Endometrial microvascular endothelial cells (primary cell): ENCODE measurements around the gene PTPRT. TPM values are rescaled to one million over a fixed set of nuclear protein-coding genes. Genes with fewer than 3 reads are reported as not detected.

Source experiments
- in situ Hi-C: cut with HindIII; loops from 2 replicates; pipeline ENCODE4 v1.10.0; 2017; ENCODE audit warnings: low sequenced_read_pairs, low pct_unique_long_range_greater_than_20kb; ENCODE audit errors: inconsistent ontology term
- total RNA-seq: library from RNA; depleted of rRNA; stranded (reverse); fragments of >200 nt; gene quantifications from one replicate; pipeline ENCODE4 v1.2.3, GENCODE V29; 2015; ENCODE audit errors: inconsistent ontology term

The PTPRT gene
- total RNA-seq, 1 donor from 2014 or later = not detected

DNA sequence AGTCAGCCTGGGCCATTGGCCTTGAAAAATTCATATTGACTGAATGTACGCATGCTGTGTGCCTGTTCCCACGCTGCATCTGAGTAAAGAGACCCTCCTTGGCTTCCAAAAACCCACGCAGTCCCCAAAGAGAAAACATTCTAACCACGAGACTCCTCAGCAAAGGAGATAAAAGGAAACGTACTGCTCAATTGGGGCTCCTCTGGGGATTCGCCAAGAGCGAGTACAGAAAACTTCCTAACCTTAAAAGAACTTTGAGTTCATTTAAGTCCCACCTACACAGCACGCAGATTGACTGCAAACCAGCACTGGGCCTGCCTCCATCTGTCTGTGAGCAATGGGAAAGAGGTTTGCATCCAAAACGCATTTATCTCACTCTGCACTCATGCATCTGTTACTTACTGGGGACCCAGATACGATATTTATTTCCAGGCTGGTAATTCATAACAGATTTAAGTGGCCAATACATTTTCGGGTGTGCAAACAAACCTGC lies 1065.7 kb downstream of the PTPRT start:
- in situ Hi-C loops = no loop called here

- in situ Hi-C loops = no loop called here
Observed at GRCh38 chr20:42118409-42119125, 1071.1 kb downstream of the PTPRT start.

DNA sequence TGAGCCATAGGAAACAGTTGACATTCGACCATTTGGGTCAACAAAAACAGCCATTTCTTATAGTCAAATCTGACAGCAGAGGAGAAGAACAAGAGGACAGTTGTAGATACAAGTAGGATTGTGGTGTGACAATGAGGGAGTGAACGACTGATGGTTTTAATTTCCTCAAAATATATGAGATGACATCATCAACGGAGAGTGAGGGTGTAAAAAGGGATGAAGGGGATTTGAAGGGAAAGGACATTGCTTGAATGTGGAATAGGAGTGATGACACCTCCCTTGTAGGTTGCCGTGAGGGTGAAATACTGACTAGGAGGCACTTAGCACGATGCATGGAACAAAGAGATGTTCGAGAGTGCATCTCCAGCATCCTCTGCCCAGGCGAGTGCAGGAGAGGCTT lies 1071.7 kb downstream of the PTPRT start:
- in situ Hi-C loops = no loop called here

DNA sequence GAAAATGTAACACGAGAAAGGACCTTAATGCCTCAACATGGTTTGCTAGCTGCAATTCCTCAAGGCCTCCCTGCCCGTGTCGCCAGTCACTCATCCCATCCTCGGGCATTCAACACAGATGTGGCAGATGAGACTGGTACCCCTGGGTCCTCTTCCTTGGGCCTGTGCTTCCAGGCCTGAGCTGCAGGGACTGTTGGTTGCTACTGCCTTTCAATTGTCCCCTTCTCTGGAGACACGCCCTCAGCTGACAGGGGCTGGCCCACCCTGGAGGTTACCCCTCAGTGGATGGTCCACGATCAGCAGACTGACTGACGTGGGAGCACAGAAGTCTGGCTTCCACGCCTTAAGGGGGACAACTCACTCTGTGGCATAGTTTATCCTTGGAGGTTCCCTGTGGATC lies 1076.5 kb downstream of the PTPRT start:
- in situ Hi-C loops = no loop called here

DNA sequence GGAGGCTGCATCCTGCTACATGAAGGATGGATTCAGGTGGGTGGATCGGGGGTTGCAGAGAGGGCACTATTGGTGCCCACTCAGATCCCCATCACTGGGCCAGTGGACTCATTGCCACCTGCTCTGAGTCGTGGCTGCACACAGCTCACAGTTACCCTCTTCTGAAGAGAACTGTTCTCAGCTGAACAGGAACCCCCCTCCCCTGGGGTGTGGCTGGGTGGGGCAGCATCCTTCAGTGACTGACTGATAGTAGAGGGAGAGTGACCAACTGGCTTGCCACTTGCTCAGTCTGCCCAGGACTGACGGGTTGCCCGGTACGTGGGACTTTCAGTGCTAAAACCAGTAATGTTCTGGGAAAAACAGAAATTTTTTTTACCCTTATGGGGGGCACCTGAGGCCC lies 1077.5 kb downstream of the PTPRT start:
- in situ Hi-C loops = no loop called here

- in situ Hi-C loops = no loop called here
Observed at GRCh38 chr20:42111349-42111748, 1078.4 kb downstream of the PTPRT start.

DNA sequence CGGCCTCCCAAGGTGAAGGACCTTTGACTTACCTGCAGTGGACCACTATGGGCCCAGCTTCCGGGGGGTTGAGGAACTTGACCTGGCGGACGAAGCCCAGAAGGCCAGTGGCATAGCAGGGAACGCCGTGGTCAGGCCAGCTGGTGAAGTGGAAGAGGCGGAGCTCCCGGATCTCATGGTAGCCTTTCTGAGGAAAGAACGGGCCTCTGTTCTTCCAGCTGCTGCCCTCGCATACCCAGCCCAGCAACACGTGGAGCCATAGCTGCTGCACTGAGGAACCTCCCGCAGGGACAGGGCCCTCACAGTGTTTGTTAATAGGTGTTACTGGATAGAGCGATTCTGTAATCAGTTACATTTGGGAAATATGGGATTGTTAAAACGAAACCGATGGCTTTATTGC lies 1079.4 kb downstream of the PTPRT start:
- in situ Hi-C loops = no loop called here

GRCh38 chr20:42102000-42102399 lies 1087.7 kb downstream of the PTPRT start:
- in situ Hi-C loops = no loop called here

GRCh38 chr20:42100137-42100704 lies 1089.5 kb downstream of the PTPRT start:
- in situ Hi-C loops = no loop called here

DNA sequence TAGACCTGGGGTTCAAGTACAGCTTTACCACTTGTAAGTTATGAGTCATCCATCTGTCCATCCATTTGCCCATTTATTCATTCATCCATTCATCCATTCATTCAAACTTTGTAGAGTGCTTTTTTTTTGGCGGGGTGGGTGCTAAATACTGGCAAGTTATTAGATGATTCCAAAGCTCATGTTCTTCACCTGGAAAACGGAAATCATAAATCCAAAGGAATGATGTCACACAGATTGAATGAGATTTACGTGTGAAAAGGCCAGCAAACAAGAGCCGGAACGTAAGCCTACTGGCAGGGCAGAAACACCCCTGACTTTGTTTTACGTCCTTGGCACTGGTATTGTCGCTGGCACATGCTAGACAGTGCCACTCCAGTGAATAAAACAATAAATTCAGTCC lies 1090.6 kb downstream of the PTPRT start:
- in situ Hi-C loops = no loop called here

GRCh38 chr20:42098418-42098817 lies 1091.3 kb downstream of the PTPRT start:
- in situ Hi-C loops = no loop called here

GRCh38 chr20:42097741-42098140 lies 1092.0 kb downstream of the PTPRT start:
- in situ Hi-C loops = no loop called here

DNA sequence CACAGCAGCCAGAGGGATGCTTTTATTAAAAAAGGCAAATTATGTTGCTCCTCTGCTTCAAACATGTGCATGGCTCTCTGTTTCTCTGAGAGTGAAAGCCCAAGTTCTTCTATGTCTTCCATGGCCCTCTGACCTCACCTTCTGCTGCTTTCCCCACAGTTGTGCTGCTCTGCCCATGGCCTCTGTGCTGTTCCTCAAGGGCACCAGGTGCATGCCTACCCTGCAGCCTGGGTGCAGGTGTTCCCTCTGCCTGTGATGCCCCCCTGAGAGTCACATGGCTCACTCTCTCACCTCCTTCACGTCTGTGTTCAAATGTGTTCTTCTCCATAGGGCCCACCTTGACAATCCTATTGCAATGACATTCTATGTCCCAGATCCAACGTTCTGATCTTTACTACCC lies 1094.5 kb downstream of the PTPRT start:
- in situ Hi-C loops = no loop called here

- in situ Hi-C loops = no loop called here
Observed at GRCh38 chr20:42093542-42094440, 1095.9 kb downstream of the PTPRT start.

DNA sequence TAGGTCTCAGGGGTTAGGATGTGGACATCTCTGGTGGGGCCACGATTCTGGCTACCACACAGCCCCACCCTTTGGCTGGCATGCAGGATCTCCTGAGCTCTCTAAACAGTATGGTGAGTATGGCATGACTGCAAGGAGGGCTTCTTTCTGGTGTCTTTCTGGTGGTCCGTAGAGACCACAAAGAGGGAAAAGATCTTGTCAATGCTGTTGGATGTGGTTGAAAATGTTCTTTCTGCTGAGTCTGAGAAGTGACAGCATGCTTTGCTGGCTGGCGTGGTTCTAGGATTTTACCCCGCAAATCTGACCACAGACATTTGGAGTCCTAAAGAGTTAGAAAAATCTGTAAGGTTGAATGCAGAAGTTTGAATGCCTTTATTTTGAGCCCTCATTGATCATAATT lies 1096.7 kb downstream of the PTPRT start:
- in situ Hi-C loops = no loop called here

DNA sequence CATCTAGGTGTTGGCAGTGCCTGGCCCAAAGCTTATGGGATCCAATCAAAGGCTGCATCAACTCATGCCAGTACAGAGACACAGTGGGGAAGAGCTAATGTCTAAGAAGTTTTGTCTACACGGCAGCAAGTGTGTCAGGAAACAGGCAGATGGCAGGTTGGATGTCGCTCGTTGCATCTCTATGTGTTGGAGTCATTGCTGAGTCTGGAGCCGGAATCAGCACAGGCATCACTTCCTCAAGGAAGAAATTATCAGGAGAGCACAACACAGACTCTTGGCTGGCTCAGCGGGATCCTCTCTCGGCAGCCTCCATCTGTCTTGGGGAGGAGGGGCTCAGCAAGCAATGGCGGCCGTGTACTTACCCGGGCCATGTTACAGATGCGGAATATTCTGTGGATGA lies 1104.3 kb downstream of the PTPRT start:
- in situ Hi-C loops = no loop called here

DNA sequence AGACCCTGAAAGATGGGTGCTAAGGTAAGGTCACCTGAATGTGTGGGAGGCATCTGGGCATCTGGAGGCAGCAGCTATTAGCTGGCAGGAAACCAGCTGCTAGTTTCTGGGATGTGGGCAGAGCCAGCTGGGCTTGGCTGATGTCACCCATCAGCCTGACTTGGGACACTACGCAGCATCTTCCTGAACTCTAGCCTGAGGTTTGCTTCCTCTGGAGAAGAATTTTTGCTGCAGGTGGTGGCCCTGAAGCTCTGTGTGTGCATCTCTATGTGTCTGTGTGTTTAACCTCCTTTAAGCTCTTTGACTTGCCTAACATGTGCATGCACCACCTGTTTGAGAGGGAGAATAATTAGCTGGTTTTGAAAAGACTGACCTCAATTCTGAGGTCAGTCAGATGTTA lies 1106.4 kb downstream of the PTPRT start:
- in situ Hi-C loops = no loop called here

- in situ Hi-C loops = no loop called here
Observed at GRCh38 chr20:42082611-42083010, 1107.1 kb downstream of the PTPRT start.

DNA sequence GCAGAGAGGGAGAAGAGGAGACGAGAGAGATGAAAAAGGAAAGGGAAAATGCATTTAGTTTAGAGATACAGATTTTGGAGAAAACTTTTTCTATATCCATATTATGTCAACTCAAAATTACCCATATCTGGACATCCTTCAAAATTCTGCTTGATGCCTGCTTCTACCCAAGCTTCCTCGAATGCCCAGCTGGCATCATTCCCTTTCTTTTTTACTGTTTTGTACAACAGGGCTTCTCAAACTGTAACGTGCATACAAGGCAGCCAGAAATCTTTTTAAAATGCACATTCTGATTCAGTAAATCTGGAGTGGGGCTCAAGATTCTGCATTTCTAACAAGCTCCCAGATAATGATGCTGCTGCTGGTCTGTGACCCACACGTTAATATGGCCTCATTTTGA lies 1108.8 kb downstream of the PTPRT start:
- in situ Hi-C loops = no loop called here

DNA sequence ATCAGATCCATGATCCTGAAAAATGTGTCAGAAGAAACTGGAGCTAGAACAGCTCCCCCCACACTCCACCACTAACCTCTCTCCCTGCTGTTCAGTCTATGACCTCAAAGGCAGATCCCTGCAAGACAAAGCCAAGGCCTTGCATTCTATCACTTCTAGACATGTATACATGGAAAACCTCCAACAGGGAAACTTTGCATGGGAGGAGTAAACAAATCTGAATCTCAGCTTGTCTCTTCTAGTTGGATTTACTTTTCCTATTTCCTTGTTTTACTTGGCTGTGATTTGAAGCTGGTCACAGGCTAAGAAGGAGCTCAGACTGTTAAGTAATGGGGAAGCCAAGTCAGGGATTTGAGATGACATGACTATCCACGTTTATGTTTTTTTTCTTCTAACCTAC lies 1114.8 kb downstream of the PTPRT start:
- in situ Hi-C loops = no loop called here
